ENCODE measurements around the gene PRKRIP1.

PRKRIP1 gene

GRCh38 chr7:102464577-102465280 is 68.6 kb downstream of the PRKRIP1 start, which contains the start of the genes ALKBH4 and LRWD1:
TSS of gene ALKBH4 (minus strand) at chr7:102464863. CDS start at chr7:102464836, 27 bp downstream.
TSS of gene LRWD1 (plus strand) at chr7:102464984. CDS start at chr7:102465081, 97 bp downstream.
- DNase-seq (ENCODE audit: low read depth) = peak; percentile 97
- H3K4me3 ChIP-seq (ENCODE audit: low read depth, low read length) = peak within 1 kb of the TSS; percentile 88
- TF ChIP-seq, protein P1, sequence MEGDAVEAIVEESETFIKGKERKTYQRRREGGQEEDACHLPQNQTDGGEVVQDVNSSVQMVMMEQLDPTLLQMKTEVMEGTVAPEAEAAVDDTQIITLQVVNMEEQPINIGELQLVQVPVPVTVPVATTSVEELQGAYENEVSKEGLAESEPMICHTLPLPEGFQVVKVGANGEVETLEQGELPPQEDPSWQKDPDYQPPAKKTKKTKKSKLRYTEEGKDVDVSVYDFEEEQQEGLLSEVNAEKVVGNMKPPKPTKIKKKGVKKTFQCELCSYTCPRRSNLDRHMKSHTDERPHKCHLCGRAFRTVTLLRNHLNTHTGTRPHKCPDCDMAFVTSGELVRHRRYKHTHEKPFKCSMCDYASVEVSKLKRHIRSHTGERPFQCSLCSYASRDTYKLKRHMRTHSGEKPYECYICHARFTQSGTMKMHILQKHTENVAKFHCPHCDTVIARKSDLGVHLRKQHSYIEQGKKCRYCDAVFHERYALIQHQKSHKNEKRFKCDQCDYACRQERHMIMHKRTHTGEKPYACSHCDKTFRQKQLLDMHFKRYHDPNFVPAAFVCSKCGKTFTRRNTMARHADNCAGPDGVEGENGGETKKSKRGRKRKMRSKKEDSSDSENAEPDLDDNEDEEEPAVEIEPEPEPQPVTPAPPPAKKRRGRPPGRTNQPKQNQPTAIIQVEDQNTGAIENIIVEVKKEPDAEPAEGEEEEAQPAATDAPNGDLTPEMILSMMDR (IDR thresholded peaks at IDR 0.05; ENCODE audit: insufficient read depth, low read depth, low read length, missing control alignments) = peak; percentile 1

GRCh38 chr7:102466097-102466496 is 69.9 kb downstream of the PRKRIP1 start:
- TF ChIP-seq, protein P1 (IDR thresholded peaks at IDR 0.05; ENCODE audit: insufficient read depth, low read depth, low read length, missing control alignments) = no peak
- DNase-seq (ENCODE audit: low read depth) = no peak
- H3K4me3 ChIP-seq (ENCODE audit: low read depth, low read length) = peak overlapping the region; percentile 88

DNA sequence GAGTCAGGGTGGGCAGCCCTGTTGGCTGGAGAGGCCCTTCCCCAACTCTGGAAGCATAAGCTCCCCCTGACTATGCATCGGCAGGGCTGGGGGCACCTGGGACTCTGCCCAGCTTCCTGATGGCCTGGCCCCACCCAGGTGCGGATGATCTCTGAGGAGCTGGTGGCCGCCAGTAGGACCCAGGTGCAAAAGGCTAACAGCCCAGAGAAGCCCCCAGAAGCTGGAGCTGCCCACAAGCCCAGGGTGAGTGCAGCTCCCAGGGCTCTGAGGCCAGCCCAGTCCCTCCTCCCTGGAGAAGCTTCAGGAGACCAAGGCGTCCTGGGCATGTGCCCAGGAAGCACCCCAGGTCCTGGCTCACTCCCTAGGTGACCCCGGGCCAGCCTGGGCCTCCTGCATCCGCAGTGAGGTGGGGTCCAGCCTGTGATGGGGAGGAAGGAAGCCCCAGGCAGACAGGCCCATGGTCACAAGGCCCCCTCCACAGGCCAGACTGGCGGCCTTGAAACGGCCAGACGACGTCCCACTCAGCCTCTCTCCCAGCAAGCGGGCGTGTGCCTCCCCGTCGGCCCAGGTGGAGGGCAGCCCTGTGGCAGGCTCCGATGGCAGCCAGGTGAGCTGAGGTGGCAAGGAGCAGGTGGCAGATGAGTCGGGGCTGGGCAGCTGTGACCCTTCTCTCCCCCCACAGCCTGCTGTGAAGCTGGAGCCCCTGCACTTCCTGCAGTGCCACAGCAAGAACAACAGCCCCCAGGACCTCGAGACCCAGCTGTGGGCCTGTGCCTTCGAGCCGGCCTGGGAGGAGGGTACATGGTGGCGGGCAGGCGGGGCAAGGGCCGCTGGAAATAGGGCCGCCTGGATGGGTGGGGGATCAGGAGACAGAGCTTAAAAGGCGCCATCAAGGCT is 71.7 kb downstream of the PRKRIP1 start:
- TF ChIP-seq, protein P1 (IDR thresholded peaks at IDR 0.05; ENCODE audit: insufficient read depth, low read depth, low read length, missing control alignments) = no peak
- no peak overlapping the region for H3K4me3 ChIP-seq (ENCODE audit: low read depth, low read length)
- DNase-seq (ENCODE audit: low read depth) = no peak

DNA sequence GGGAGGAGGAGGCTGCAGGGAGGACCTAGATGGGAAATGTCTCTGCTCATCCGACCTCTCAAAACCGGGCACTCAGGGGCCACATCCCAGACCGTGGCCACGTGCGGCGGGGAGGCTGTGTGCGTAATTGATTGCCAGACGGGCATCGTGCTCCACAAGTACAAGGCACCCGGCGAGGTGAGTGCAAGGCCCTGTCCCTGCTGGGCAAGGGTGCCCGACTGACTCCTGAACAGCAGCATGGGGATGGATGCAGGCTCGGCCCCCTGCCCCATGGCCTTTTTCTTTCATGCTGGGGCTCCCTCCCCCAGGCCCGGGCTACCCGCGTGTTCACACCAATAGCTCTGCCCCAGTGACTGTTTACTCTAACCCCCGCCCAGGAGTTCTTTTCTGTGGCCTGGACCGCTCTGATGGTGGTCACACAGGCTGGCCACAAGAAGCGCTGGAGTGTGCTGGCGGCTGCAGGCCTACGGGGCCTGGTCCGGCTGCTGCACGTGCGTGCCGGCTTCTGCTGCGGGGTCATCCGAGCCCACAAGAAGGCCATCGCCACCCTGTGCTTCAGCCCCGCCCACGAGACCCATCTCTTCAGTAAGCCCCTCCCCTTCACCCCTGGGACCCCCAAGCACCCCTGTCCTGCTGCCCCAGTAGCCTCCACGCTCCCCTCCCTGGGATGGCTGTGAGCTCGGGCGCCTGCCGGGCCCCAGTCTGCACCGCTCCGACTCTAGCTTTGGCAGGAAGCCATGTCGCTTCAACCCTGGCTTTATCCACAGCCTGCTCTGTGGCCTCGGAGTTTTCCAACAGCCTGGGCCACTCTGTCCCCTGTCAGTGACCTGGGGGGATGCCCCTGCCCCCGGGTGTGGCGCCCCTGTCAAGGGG is 72.6 kb downstream of the PRKRIP1 start:
- H3K4me3 ChIP-seq (ENCODE audit: low read depth, low read length) = no peak overlapping the region
- DNase-seq (ENCODE audit: low read depth) = no peak
- TF ChIP-seq, protein P1 (IDR thresholded peaks at IDR 0.05; ENCODE audit: insufficient read depth, low read depth, low read length, missing control alignments) = no peak

DNA sequence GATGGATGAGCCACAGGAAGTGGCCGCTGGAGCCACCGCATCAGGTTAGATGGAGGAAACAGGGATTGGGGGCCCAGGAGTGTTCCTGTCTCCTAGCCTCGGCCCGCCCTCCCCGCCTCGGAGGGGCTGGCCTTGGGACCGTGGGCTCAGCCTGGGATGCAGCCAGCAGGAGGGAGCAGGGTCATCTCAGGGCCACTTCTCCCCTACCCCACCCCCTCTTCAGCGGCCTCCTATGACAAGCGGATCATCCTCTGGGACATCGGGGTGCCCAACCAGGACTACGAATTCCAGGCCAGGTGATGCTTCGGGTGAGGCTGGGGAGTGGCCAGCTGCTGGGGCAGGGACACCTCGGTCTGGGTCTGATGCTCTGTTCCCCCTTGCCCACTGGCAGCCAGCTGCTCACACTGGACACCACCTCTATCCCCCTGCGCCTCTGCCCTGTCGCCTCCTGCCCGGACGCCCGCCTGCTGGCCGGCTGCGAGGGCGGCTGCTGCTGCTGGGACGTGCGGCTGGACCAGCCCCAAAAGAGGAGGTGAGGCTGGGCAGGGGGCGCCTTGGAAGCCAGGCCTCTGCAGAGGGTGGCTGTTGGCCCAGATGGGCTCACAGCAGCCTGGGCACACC is 73.3 kb downstream of the PRKRIP1 start:
- no peak overlapping the region for H3K4me3 ChIP-seq (ENCODE audit: low read depth, low read length)
- TF ChIP-seq, protein P1 (IDR thresholded peaks at IDR 0.05; ENCODE audit: insufficient read depth, low read depth, low read length, missing control alignments) = no peak
- no peak for DNase-seq (ENCODE audit: low read depth)
